Right lobe of liver (tissue), 4 donors: ENCODE data around the gene NLGN4X.

Experiments used
- CTCF ChIP-seq, 4 donors: fragments of 200-600 bp in 3 of 4; fragments of 450-650 bp in 1 of 4; IDR thresholded peaks; one replicate each; pipeline versions ENCODE4 v1.5.1 to v1.8.0; 2016 to 2022; ENCODE audit warnings: antibody characterized with exemption in 4 of 4, mild to moderate bottlenecking in 2 of 4
- POLR2A ChIP-seq: fragments of 450-650 bp; IDR thresholded peaks from one replicate; pipeline ENCODE4 v1.6.1; 2017; ENCODE audit warnings: antibody characterized with exemption, mild to moderate bottlenecking
- donor health status: DM: no; HTN: no; CAD: no.
- donor health status: DM: no; HTN: no; CAD: no.
- donor health status: DM: no; HTN: yes; CAD: no.

DNA sequence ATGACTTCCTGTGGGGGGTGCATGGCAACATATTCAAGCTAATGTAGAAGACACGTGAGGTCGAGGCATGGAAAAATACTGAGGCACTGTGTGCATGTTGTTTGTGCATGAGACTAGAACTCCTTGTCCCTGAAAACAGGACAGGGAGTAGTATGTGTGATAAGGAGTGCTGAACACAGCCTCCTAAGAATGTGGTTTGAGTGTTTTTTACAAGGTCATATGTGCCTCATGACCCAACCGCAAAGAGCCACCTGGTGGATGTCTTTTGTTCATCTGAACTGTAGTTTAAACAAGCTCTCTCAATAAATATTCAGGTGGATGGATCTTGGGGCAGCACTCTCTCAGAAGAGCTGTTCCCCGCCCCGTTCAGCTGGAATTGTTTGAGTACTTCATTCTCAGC, 226.6 kb downstream of the NLGN4X start:
- TF ChIP-seq CTCF (IDR thresholded peaks at IDR 0.05), result no peak
- no peak for TF ChIP-seq POLR2A
